ENCODE results near the gene SNRPA1.

SNRPA1 gene

DNA sequence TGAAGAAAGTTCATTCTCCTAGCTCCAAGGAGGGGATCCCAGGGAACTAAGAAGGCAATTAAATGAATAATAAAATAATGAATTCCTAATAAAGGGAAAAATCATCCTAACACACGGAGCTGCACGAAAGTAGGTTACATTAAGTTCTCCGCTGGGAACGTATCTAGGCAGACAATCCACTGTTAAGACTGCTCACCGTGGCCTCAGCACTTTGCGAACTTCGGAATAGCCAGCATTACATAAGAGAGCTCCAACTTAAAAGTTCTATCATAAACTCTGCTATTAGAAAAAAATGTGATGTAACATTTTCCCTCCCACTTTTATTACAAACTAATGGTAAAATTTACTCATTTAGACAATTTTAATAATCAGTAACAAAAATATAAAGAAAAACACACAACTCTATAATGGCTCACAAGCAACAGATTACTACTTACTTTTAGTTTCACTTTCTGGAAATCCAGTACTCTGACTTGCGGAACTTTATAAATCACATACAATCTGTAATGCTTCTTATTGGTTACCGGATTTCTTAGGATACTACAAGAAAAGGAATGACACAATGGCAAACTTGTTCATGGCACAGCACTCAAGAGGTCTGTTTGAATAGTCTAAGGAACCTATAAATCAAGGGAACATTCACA lies 8.5 kb downstream of the SNRPA1 start:
- TF ChIP-seq GATA3 (IDR thresholded peaks at IDR 0.05; ENCODE audit: low read depth, low read length) (no peak), GATA2 (IDR thresholded peaks at IDR 0.05; ENCODE audit: low read depth, low read length) (no peak)

GRCh38 chr15:101283931-101284330 lies 11.1 kb downstream of the SNRPA1 start:
- TF ChIP-seq GATA3 (IDR thresholded peaks at IDR 0.05; ENCODE audit: low read depth, low read length) = no peak
- TF ChIP-seq GATA2 (IDR thresholded peaks at IDR 0.05; ENCODE audit: low read depth, low read length) = no peak

GRCh38 chr15:101280007-101280406 lies 15.0 kb downstream of the SNRPA1 start:
- no peak for TF ChIP-seq GATA2 (IDR thresholded peaks at IDR 0.05; ENCODE audit: low read depth, low read length)
- no peak for TF ChIP-seq GATA3 (IDR thresholded peaks at IDR 0.05; ENCODE audit: low read depth, low read length)

GRCh38 chr15:101277943-101278564 lies 17.0 kb downstream of the SNRPA1 start:
- TF ChIP-seq GATA3 (IDR thresholded peaks at IDR 0.05; ENCODE audit: low read depth, low read length) (no peak), GATA2 (IDR thresholded peaks at IDR 0.05; ENCODE audit: low read depth, low read length) (no peak)

DNA sequence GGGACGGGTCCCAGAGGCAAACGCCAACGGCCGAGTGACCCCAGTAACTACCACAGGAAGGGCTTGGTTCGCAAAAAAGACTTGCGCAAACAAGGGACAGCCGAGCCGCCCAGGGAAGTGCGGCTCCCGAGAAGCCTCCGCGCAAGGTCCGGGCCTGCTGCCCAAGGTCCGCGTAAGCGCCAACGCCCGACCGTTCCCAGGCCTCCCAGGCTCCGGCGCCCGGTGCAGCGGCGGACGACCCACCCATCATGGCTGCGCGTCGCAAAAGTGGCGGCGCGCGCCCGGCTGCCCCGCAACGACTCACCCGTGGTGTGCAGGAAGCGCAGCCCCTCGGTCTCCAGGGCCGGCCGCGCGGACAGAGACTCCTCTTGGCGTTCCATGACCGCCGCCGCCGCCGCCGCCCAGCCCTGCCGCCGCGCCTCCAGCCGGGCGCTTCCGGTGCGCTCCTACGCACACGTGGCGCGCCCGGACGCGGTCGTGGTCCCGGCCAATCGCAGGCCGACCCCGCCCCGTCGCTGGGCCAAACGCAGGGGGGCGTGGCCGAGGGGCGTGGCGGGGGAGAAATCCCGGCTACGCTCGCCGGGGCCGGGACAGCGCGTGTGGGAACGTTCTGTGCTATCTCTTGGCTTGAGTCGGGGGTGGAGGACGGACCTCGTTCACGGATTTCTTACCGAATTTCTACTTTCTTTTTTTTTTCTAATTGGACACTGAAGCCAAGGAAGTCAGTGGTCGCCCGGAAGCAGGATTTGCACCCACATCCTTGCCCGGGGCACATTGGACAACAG lies 17.8 kb downstream of the SNRPA1 start, which contains the start of gene SELENOS:
Gene SELENOS (minus strand): TSS at position 448 of the 785 bp plus-strand sequence. CDS start 68 bp downstream, at position 380.
- no peak for TF ChIP-seq GATA3 (IDR thresholded peaks at IDR 0.05; ENCODE audit: low read depth, low read length)
- no peak for TF ChIP-seq GATA2 (IDR thresholded peaks at IDR 0.05; ENCODE audit: low read depth, low read length)

DNA sequence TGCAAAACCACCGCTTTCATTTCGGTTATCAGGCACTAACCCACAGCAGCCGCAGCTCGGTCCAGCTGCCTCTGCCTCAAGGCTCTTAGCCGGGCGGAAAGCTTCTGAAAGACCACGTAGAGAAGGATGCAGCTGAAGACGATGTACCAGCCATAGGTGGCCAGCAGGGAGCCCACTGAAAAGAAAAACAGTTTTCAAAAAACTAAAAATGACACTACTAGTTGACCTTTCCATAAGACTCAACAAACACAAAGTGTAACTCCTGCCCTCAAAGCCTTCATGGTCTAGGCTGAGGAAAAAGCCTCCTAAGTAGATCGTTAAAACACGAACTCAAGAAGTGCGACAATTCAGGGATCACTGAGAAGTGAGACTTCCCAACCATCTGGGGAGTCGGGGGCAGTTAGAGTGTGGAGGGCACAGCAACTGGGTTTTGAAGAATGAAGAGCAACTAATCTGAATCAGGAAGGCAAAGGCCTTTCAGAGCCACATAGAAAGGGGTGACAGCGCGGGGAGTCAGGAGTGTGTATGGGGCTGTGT lies 18.5 kb downstream of the SNRPA1 start:
- no peak for TF ChIP-seq GATA3 (IDR thresholded peaks at IDR 0.05; ENCODE audit: low read depth, low read length)

DNA sequence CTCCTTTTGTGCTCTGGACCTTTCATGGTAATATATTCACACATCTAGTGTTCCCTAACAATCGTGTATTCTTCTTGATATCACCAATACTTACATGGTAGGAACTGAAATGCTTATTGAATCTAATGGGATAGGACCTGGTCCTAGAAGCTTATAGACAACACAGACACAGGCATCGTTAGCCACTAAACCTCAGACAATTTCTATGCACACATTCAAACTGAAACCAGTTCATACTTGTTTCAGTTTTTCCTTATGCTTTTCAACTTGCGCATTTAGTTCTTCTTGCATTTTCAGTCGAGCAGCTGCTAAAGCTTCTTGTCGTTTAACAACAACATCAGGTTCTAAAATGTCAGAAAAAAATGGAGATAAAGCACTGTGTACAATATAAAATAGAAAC lies 20.0 kb downstream of the SNRPA1 start:
- TF ChIP-seq GATA2 (IDR thresholded peaks at IDR 0.05; ENCODE audit: low read depth, low read length) (no peak), GATA3 (IDR thresholded peaks at IDR 0.05; ENCODE audit: low read depth, low read length) (no peak)

GRCh38 chr15:101273534-101273933 lies 21.5 kb downstream of the SNRPA1 start:
- no peak for TF ChIP-seq GATA2 (IDR thresholded peaks at IDR 0.05; ENCODE audit: low read depth, low read length)
- TF ChIP-seq GATA3 (IDR thresholded peaks at IDR 0.05; ENCODE audit: low read depth, low read length) = no peak

DNA sequence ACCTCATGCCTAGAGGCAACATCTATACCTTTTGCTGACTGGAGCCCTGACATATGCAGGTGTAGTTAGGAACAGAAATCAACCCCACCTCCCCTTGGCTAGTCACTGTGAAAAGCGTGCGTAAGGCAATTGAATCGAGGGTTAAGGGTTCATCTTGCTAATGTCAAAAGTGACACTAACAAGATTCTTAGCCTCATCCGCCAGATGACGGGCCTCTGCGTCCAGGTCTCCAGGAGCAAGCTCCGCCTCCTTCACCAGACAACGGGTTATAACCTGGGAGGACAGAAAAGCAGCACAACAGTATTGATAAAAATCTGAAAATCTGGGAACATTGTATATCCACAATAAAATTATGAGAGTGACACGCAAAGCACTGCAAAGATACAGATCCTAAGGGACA lies 22.5 kb downstream of the SNRPA1 start:
- no peak for TF ChIP-seq GATA3 (IDR thresholded peaks at IDR 0.05; ENCODE audit: low read depth, low read length)
- TF ChIP-seq GATA2 (IDR thresholded peaks at IDR 0.05; ENCODE audit: low read depth, low read length) = peak; percentile 73

DNA sequence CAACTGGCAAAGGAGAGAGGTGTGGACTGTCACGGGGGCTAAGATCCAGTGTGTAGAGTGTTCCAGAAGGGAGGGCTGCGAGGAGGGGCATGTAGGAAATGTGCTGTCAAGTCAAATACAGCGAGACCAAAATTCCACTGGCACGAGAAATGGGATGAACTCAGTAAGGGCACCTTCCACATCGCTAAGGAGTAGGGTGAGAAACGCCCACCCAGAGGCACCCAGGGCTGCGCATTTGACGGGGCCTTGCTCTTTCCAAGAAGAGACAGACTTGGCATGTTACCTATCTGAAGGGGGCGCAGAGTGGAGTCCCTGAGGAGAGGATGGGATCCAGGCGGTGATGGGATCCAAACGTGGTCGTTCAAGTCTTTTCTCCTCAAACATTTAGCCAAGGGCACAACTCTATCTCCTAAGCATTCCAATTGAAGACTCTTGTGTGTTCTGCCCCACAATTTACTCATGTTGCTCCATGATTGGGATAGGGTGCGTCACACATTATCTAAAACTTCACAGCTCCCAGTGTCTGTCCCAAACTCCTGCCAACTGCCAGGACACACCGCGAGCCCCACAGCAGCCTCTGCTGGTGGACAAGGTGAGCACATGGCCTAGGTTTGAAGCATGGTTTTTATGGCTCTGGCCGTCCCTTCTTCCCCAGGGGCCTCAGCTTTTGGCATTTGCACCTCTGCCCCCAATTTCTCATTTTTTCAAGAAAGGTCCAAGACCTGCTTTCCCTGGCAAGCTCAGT lies 25.4 kb downstream of the SNRPA1 start:
- TF ChIP-seq GATA3 (IDR thresholded peaks at IDR 0.05; ENCODE audit: low read depth, low read length) = no peak
- no peak for TF ChIP-seq GATA2 (IDR thresholded peaks at IDR 0.05; ENCODE audit: low read depth, low read length)

DNA sequence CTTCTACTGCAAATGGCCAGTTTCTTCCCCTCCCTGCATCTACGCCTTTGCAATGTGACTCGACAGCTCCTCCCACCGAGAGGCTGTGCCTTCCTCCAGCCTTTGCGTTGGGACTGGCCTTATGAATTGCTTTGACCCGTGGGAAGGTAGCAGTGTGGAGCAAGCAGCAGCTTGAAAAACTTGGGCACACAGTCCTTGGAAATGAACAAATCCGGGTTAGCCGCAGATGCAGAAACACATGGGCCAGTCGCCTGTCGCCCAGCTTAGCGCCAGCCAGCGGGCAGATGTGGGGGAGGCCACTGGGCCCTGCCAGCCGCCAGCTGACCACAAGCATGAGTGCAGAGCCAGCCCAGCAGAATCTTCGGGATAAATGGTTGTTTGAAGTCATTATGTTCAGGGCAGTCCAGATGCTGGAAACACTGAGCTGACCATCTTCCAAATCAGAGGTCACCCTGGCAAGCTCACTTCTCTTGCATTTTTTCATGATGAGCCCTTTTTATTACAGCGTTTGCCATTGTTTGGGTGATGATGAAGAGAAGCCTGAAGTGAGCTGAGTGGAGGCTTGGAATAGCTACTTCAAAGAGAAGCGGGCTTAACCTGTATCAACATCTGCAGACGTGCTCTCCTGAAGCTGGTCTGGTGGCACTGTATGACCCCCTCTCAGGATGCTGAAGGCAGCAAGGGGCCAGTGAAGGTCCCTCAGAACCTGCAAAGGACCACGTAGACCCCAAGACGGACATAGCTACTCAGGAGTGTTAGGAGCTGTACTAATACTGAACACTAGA lies 27.5 kb downstream of the SNRPA1 start:
- no peak for TF ChIP-seq GATA3 (IDR thresholded peaks at IDR 0.05; ENCODE audit: low read depth, low read length)
- no peak for TF ChIP-seq GATA2 (IDR thresholded peaks at IDR 0.05; ENCODE audit: low read depth, low read length)

DNA sequence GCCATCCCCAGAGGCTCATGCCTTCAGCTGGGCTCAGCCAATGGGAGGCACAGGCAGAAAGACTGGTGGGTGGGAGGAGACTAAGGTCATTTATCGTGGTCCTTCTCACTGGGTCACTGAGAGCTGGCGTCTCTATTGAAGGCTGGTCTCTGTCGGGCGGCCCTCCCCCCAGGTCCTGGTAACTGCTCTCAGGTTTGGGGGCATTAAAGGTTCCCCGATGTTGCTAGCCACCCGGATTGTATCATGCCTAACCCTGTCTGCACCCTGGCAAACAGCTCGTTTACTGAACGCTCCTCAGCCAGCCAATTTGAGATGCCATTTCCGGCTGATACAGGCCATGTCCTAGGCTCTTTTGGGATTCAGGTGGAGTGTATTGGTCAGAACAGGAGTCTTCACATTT lies 28.3 kb downstream of the SNRPA1 start:
- TF ChIP-seq GATA3 (IDR thresholded peaks at IDR 0.05; ENCODE audit: low read depth, low read length) (no peak), GATA2 (IDR thresholded peaks at IDR 0.05; ENCODE audit: low read depth, low read length) (no peak)

DNA sequence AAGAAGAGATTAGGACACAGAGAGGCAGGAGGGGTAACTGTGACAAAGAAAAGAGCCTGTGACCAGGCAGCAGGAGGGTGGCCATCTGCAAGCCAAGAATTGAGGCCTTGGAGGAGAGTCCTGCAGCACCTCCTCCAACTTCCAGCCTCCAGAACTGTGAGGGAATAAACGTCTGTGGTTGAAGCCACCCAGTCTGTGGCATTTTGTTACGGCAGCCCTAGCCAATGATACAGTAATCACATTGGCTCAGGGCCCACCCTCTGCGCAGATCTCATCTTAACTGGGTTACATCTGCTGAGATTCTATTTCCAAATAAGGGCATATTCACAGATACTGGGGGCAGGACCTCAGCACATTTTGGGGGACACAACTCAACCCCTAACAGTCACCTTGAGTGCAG lies 29.0 kb downstream of the SNRPA1 start:
- no peak for TF ChIP-seq GATA3 (IDR thresholded peaks at IDR 0.05; ENCODE audit: low read depth, low read length)
- no peak for TF ChIP-seq GATA2 (IDR thresholded peaks at IDR 0.05; ENCODE audit: low read depth, low read length)
